Omental fat pad (tissue), 4 donors: Measurements from ENCODE around the gene FBXW5. TPM values are rescaled to one million over a fixed set of nuclear protein-coding genes. Genes with fewer than 3 reads are reported as not detected.

Experiments
- ATAC-seq: fragments of 150-250 bp; one replicate; pipeline ENCODE4 v1.9.1; 2016; ENCODE audit warnings: mild to moderate bottlenecking, moderate library complexity; ENCODE audit not compliant: low FRiP score
- DNase-seq: peaks from one replicate; pipeline ENCODE4 v3.0.0-alpha.2; 2019; ENCODE audit warnings: low spot score
- CTCF ChIP-seq, 3 donors: fragments of 450-650 bp; IDR thresholded peaks; one replicate each; pipeline ENCODE4 v1.5.1; 2016 to 2017; ENCODE audit warnings: antibody characterized with exemption in 3 of 3, mild to moderate bottlenecking in 3 of 3, moderate library complexity in 2 of 3
- total RNA-seq, 4 donors: library from RNA; depleted of rRNA; stranded (reverse); fragments of >200 nt; gene quantifications; one replicate each; pipeline ENCODE4 v1.1.0, GENCODE V29; 2016

FBXW5 gene
- total RNA-seq, 4 donors from 2014 or later: 154 to 242 (median 185) TPM

DNA sequence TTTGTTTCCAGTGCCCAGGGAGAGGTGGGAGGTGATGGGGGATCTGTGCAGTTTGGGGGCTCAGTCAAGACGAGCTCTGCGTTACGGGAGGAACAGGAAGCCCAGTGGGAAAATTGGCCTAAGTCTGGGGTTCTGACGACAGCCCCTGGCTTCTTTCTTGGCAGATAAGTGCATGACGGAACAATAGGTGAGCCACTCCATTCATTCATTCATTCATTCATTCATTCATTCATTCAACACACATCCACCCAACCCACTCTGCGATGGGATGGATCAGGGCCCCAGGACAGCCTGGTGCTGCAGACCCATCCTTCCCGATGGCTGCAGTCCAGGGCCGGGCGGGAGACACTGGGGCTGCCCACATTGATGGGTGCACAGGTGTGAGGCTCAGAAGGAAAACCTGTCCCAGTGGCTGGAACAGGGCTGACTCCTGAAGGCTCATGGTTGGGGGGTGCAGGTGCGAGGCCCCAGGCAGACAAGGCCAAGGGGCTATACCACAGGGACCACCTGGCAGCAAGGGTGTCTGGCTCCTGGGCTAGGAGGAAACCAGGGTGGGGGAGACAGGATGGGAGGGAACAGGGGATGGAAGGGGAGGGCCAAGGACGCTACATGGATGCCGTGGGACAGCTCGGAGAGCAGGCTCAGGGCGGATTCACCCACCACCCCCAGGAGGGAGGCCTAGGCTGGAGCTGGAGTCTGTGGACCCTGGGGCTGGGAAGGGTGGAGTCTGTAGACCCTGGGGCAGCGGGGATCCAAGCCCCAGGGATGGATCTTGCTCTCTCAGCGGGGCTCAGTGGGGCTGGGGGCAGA is 36.3 kb upstream of the FBXW5 start:
- DNase-seq (no peak), ATAC-seq (no peak)
- TF ChIP-seq CTCF (IDR thresholded peaks at IDR 0.05): no peak

DNA sequence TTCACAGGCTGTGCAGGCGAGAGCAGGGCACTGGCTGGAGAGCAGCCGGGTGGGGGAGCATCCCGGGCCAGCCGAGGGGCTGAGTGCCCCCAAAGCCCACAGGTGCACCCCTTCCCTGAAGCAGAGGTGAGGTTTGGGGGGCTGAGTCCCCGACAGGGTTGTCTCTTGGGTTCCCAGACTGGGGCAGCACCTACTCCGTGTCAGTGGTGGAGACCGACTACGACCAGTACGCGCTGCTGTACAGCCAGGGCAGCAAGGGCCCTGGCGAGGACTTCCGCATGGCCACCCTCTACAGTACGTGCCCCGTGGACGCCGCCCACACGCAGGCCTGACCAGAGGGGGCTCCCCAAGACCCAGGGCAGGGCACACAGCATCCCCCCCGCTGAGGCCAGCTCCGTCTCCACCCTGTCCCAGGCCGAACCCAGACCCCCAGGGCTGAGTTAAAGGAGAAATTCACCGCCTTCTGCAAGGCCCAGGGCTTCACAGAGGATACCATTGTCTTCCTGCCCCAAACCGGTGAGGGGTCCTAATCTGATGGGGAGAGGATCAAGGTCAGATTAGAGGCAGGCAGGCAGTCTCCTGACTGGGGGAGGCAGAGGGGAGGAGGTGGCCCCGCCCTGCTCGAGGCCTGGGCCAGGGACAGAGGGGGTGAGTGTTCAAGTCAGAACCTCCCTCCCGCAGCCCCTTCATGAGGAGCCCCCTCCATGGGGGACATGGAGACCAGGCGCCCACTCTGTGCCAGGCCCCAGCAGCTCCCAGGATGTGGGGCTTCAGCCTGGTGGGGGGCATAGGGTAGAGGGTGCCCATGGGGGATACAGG is 35.4 kb upstream of the FBXW5 start:
- no peak for ATAC-seq
- TF ChIP-seq CTCF (IDR thresholded peaks at IDR 0.05): no peak
- no peak for DNase-seq

- DNase-seq (no peak), ATAC-seq (no peak)
- no peak for TF ChIP-seq CTCF (IDR thresholded peaks at IDR 0.05)
These were observed 34.5 kb upstream of the FBXW5 start for GRCh38 chr9:136978865-136979544.

DNA sequence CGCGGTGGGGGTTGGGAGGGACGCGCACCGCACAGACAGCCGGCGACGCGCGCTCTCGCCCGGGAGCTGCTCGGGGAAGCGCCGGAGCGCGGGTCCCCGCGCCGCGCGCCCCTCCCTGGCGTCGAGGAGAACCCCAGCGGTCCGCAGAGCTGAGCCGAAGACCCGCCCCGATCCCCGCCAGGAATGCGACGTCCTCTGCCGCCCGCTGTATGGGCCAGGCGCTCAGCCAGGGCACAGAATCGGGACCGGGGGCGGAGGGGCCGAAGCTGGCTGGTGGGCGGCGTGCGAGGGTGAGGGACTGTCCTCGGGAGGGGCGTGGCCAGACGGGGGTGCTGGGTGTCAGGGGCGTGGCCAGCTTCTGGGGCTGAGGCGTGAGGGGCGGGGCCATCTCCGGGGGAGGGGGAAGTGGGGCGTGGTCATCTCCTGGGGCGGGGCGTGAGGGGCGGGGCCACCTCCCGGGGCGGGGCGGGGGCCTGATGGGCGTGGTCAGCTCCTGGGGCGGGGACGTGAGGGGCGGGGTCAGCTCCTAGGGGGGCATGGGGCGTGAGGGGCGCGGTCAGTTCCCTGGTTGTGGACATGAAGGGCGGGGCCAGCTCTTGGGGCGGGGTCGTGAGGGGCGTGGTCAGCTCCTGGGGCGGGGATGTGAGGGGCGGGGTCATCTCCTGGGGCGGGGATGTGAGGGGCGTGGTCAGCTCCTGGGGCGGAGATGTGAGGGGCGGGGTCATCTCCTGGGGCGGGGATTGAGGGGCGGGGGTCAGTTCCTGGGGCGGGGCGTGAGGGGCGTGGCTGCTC is 33.7 kb upstream of the FBXW5 start:
- TF ChIP-seq CTCF (IDR thresholded peaks at IDR 0.05): no peak
- ATAC-seq (no peak), DNase-seq (no peak)

DNA sequence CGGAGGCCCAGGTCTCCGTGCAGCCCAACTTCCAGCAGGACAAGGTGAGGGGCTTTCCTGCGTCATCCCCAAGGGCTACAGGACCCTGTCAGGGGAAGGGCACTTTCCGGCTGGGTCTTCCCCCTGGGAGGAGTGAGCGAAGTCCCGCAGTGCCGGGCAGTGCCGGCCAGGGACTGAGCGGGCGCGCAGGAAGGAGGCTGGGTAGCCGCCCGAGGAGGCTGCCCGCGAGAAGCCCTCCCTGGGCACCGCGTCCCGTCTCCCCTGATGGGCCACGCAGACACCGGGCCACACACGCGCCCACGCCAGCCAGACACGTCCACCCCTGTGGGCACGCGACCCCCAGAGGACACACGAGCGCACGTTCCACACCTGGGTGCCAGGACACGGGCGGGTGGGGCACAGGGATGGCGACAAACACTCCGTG is 33.1 kb upstream of the FBXW5 start:
- TF ChIP-seq CTCF (IDR thresholded peaks at IDR 0.05): no peak
- DNase-seq (no peak), ATAC-seq (no peak)

- TF ChIP-seq CTCF (IDR thresholded peaks at IDR 0.05): no peak
- ATAC-seq (no peak), DNase-seq (no peak)
These were observed 32.7 kb upstream of the FBXW5 start, which contains the start of gene PTGDS for GRCh38 chr9:136977223-136977622. TSS of gene PTGDS (plus strand) at chr9:136977504. CDS start at chr9:136977579, 75 bp downstream.
